ENCODE results near the gene IL23R. TPM values are rescaled to one million over a fixed set of nuclear protein-coding genes. Genes with fewer than 3 reads are reported as not detected.

Gene IL23R
- total and polyA plus RNA-seq, 12 donors = 0.03 to 9.5 (median 1.9) TPM

- intact Hi-C loops (cut with DNase I) = no loop called here
- Histone ChIP-seq H3K36me3 (replicated peaks in 1 of 2) (no peaks in the 10 kb centered on the region), H3K9me3 (replicated peaks in 1 of 3) (no peaks in the 10 kb centered on the region), H3K27me3 (no peaks in the 10 kb centered on the region), H3K4me1 (replicated peaks in 1 of 2) (no peaks in the 10 kb centered on the region), H3K27ac (no peak overlapping the region), H3K4me3 (no peak overlapping the region)
- no peak for DNase-seq
- no peak for TF ChIP-seq CTCF (IDR thresholded peaks at IDR 0.05)
- no peak for TF ChIP-seq POLR2A (IDR thresholded peaks at IDR 0.05)
- 87 to 92% (median 88%) methylated on average over 5 of the region's 5 CpGs for WGBS, 4 donors
Observed at GRCh38 chr1:67280696-67281095, 114.4 kb downstream of the IL23R start.

- TF ChIP-seq POLR2A (IDR thresholded peaks at IDR 0.05) (no peak), CTCF (IDR thresholded peaks at IDR 0.05) (no peak)
- H3K4me3 ChIP-seq = no peak overlapping the region
- H3K36me3 ChIP-seq (replicated peaks in 1 of 2) = no peaks in the 10 kb centered on the region
- intact Hi-C loops (cut with DNase I) = no loop called here
- no peaks in the 10 kb centered on the region for H3K27me3 ChIP-seq
- DNase-seq = no peak
- no peak overlapping the region for H3K27ac ChIP-seq
- H3K4me1 ChIP-seq (replicated peaks in 1 of 2) = no peaks in the 10 kb centered on the region
- 80 to 84% (median 81%) methylated on average over 3 of the region's 3 CpGs for WGBS, 4 donors
- no peaks in the 10 kb centered on the region for H3K9me3 ChIP-seq (replicated peaks in 1 of 3)
Observed at GRCh38 chr1:67281244-67281643, 115.0 kb downstream of the IL23R start.

- TF ChIP-seq POLR2A (IDR thresholded peaks at IDR 0.05) (no peak), CTCF (IDR thresholded peaks at IDR 0.05) (no peak)
- Histone ChIP-seq H3K9me3 (replicated peaks in 1 of 3) (no peaks in the 10 kb centered on the region), H3K36me3 (replicated peaks in 1 of 2) (no peaks in the 10 kb centered on the region), H3K4me3 (no peak overlapping the region), H3K27me3 (no peaks in the 10 kb centered on the region), H3K27ac (no peak overlapping the region), H3K4me1 (replicated peaks in 1 of 2) (no peaks in the 10 kb centered on the region)
- intact Hi-C loops (cut with DNase I) = no loop called here
- 85 to 91% (median 87%) methylated on average over 8 of the region's 8 CpGs for WGBS, 4 donors
- DNase-seq = no peak
Observed at GRCh38 chr1:67285780-67286488, 119.7 kb downstream of the IL23R start.

GRCh38 chr1:67290236-67290635 lies 124.0 kb downstream of the IL23R start:
- Histone ChIP-seq H3K4me1 (replicated peaks in 1 of 2) (no peaks in the 10 kb centered on the region), H3K4me3 (no peak overlapping the region), H3K27ac (no peak overlapping the region), H3K9me3 (replicated peaks in 1 of 3) (no peaks in the 10 kb centered on the region), H3K27me3 (no peaks in the 10 kb centered on the region), H3K36me3 (replicated peaks in 1 of 2) (no peaks in the 10 kb centered on the region)
- no peak for TF ChIP-seq CTCF (IDR thresholded peaks at IDR 0.05)
- no peak for TF ChIP-seq POLR2A (IDR thresholded peaks at IDR 0.05)
- no peak for DNase-seq
- 48 to 64% (median 61%) methylated on average over 4 of the region's 4 CpGs for WGBS, 4 donors
- intact Hi-C loops (cut with DNase I) = no loop called here

Measured in adrenal gland (tissue), 12 donors.